GM12864 (cell line): Measurements from ENCODE around the gene MYCBP2.

ENCODE experiments used
- DNase-seq: peaks from one replicate; pipeline ENCODE4 v3.0.0-alpha.2; 2011; ENCODE audit warnings: low read depth
- H3K4me3 ChIP-seq: 2 replicates; pipeline ENCODE4 v1.5.1; 2011; ENCODE audit warnings: mild to moderate bottlenecking, low read depth, low read length, control low read depth
- CTCF ChIP-seq: IDR thresholded peaks from 2 replicates; pipeline ENCODE4 v1.5.1; 2011; ENCODE audit warnings: low read depth, mild to moderate bottlenecking, moderate library complexity, low read length, control low read depth, inconsistent platforms; ENCODE audit errors: missing control alignments

The MYCBP2 gene

GRCh38 chr13:77062097-77062496 lies 264.8 kb downstream of the MYCBP2 start:
- no peak overlapping the region for H3K4me3 ChIP-seq
- TF ChIP-seq CTCF = no peak

GRCh38 chr13:77061362-77061761 lies 265.5 kb downstream of the MYCBP2 start:
- no peak overlapping the region for H3K4me3 ChIP-seq
- no peak for DNase-seq
- TF ChIP-seq CTCF = no peak

More at GRCh38 chr13:77062097-77062496, 264.8 kb downstream of the MYCBP2 start:
- DNase-seq = no peak

GRCh38 chr13:77056886-77057285 lies 270.0 kb downstream of the MYCBP2 start:
- no peak for DNase-seq
- no peak overlapping the region for H3K4me3 ChIP-seq
- no peak for TF ChIP-seq CTCF

- no peak for DNase-seq
- TF ChIP-seq CTCF = no peak
- H3K4me3 ChIP-seq = no peak overlapping the region
Observed at GRCh38 chr13:77056382-77056781, 270.5 kb downstream of the MYCBP2 start.

GRCh38 chr13:77055158-77055557 lies 271.7 kb downstream of the MYCBP2 start:
- no peak for DNase-seq
- H3K4me3 ChIP-seq = no peak overlapping the region
- TF ChIP-seq CTCF = no peak

- no peak for TF ChIP-seq CTCF
- no peak for DNase-seq
- H3K4me3 ChIP-seq = no peak overlapping the region
Observed at GRCh38 chr13:77053192-77053591, 273.7 kb downstream of the MYCBP2 start.

- H3K4me3 ChIP-seq = no peak overlapping the region
- no peak for TF ChIP-seq CTCF
- no peak for DNase-seq
Observed at GRCh38 chr13:77048681-77049080, 278.2 kb downstream of the MYCBP2 start.
